ENCODE results near the gene UHMK1.
A peak's percentile ranks its signal among the peaks of the same experiment; 100 is the strongest.

UHMK1 gene

GRCh38 chr1:162527314-162527713, 29.7 kb downstream of the UHMK1 start:
- FAIRE-seq = no peak
- TF ChIP-seq CTCF (IDR thresholded peaks at IDR 0.05; ENCODE audit: insufficient read depth, missing control alignments) = no peak
- no peak for DNase-seq (ENCODE audit: insufficient read length, low spot score)

- DNase-seq (ENCODE audit: insufficient read length, low spot score) (no peak), FAIRE-seq (peak; percentile 71)
- no peak for TF ChIP-seq CTCF (IDR thresholded peaks at IDR 0.05; ENCODE audit: insufficient read depth, missing control alignments)
These were observed 32.8 kb downstream of the UHMK1 start for GRCh38 chr1:162530307-162530987.

GRCh38 chr1:162530988-162531319, 33.3 kb downstream of the UHMK1 start:
- FAIRE-seq (no peak), DNase-seq (ENCODE audit: insufficient read length, low spot score) (no peak)
- TF ChIP-seq CTCF (IDR thresholded peaks at IDR 0.05; ENCODE audit: insufficient read depth, missing control alignments) = no peak

GRCh38 chr1:162535501-162535900, 37.9 kb downstream of the UHMK1 start:
- DNase-seq (ENCODE audit: insufficient read length, low spot score) (no peak), FAIRE-seq (no peak)
- no peak for TF ChIP-seq CTCF (IDR thresholded peaks at IDR 0.05; ENCODE audit: insufficient read depth, missing control alignments)

GRCh38 chr1:162536511-162536910, 38.9 kb downstream of the UHMK1 start:
- no peak for FAIRE-seq
- TF ChIP-seq CTCF (IDR thresholded peaks at IDR 0.05; ENCODE audit: insufficient read depth, missing control alignments) = no peak
- DNase-seq (ENCODE audit: insufficient read length, low spot score) = no peak

- DNase-seq (ENCODE audit: insufficient read length, low spot score) = no peak
- no peak for FAIRE-seq
These were observed 39.6 kb downstream of the UHMK1 start for GRCh38 chr1:162537216-162537615.

More at GRCh38 chr1:162537216-162537615, 39.6 kb downstream of the UHMK1 start:
- no peak for TF ChIP-seq CTCF (IDR thresholded peaks at IDR 0.05; ENCODE audit: insufficient read depth, missing control alignments)
